Common myeloid progenitor, CD34-positive (primary cell): ENCODE results near the gene GNB1L.

ENCODE experiments used
- CTCF ChIA-PET: fragments of 350-600 bp; sonication (Branson Sonifier 250); formaldehyde crosslinking; loops from one replicate; lab custom pipeline; 2021; ENCODE audit warnings: antibody characterized with exemption; lab: Charles Lee
- POLR2A ChIA-PET: fragments of 350-600 bp; sonication (Branson Sonifier 250); formaldehyde crosslinking; loops from one replicate; lab custom pipeline; 2021; ENCODE audit warnings: antibody characterized with exemption; lab: Charles Lee
- DNase-seq, 3 donors: peaks; one replicate each; pipeline versions ENCODE4 v3.0.0 to v3.0.0-alpha.2; 2013
- H3K27ac ChIP-seq, 2 experiments: 1 replicate in 1 of 2; 2 replicates in 1 of 2; pipeline ENCODE4 v1.7.0; 2013; ENCODE audit warnings: inconsistent platforms in 2 of 2, low read length in 2 of 2, mild to moderate bottlenecking in 2 of 2, low read depth in 1 of 2, moderate library complexity in 1 of 2; ENCODE audit not compliant: severe bottlenecking in 2 of 2, insufficient read depth in 1 of 2, poor library complexity in 1 of 2
- H3K27me3 ChIP-seq, 5 experiments: replicated peaks in 2 of 5; 1 replicate in 3 of 5; 2 replicates in 2 of 5; pipeline versions ENCODE4 v1.6.1 to v1.7.0; 2013; ENCODE audit warnings: low read length in 4 of 5, mild to moderate bottlenecking in 2 of 5, moderate library complexity in 2 of 5, inconsistent platforms in 1 of 5; ENCODE audit not compliant: insufficient read depth in 5 of 5, control insufficient read depth in 4 of 5
- H3K36me3 ChIP-seq, 4 experiments: 1 replicate in 2 of 4; 2 replicates in 2 of 4; pipeline versions ENCODE4 v1.6.1 to v1.7.0; 2013; ENCODE audit warnings: low read length in 3 of 4, control low read depth in 1 of 4, mild to moderate bottlenecking in 1 of 4; ENCODE audit not compliant: control insufficient read depth in 4 of 4, insufficient read depth in 4 of 4
- H3K4me1 ChIP-seq, 4 experiments: 1 replicate in 3 of 4; 2 replicates in 1 of 4; pipeline versions ENCODE4 v1.6.1 to v1.7.1; 2013; ENCODE audit warnings: low read length in 3 of 4, mild to moderate bottlenecking in 3 of 4, control low read depth in 1 of 4, inconsistent platforms in 1 of 4, moderate library complexity in 1 of 4; ENCODE audit not compliant: control insufficient read depth in 4 of 4, insufficient read depth in 4 of 4; ENCODE audit errors: control extremely low read depth in 1 of 4
- H3K4me3 ChIP-seq, 7 experiments: 1 replicate in 4 of 7; 2 replicates in 3 of 7; pipeline versions ENCODE4 v1.5.1 to v1.7.0; 2013; ENCODE audit warnings: mild to moderate bottlenecking in 7 of 7, low read length in 6 of 7, moderate library complexity in 6 of 7, inconsistent platforms in 2 of 7, low read depth in 2 of 7, control low read depth in 1 of 7; ENCODE audit not compliant: insufficient read depth in 4 of 7, control insufficient read depth in 1 of 7; ENCODE audit errors: extremely low read depth in 1 of 7
- H3K9me3 ChIP-seq, 5 experiments: 1 replicate in 4 of 5; 2 replicates in 1 of 5; pipeline versions ENCODE4 v1.6.1 to v1.7.1; 2013; ENCODE audit warnings: low read length in 4 of 5, mild to moderate bottlenecking in 2 of 5, inconsistent platforms in 1 of 5, low read depth in 1 of 5, moderate library complexity in 1 of 5; ENCODE audit not compliant: control insufficient read depth in 4 of 5, insufficient read depth in 2 of 5; ENCODE audit errors: control extremely low read depth in 1 of 5
- WGBS: methylation state at CpG from one replicate; pipeline ENCODE4 v1.1.5; 2013; ENCODE audit not compliant: insufficient coverage; 5-methylcytosine and 5-hydroxymethylcytosine counted together

GNB1L gene

GRCh38 chr22:19738664-19739447 is 115.8 kb downstream of the GNB1L start:
- ChIA-PET CTCF (no interaction called here), POLR2A (no interaction called here)

GRCh38 chr22:19737846-19738663 is 116.6 kb downstream of the GNB1L start:
- CTCF ChIA-PET = no interaction called here
- no peaks in the 10 kb centered on the region for H3K36me3 ChIP-seq
- H3K4me3 ChIP-seq = no peak overlapping the region
- POLR2A ChIA-PET = no interaction called here
- H3K9me3 ChIP-seq = no peaks in the 10 kb centered on the region
- DNase-seq = no peak
- H3K27ac ChIP-seq = no peak overlapping the region
- H3K27me3 ChIP-seq = no peaks in the 10 kb centered on the region
- 96% methylated on average over 12 of the region's 17 CpGs for WGBS
- no peaks in the 10 kb centered on the region for H3K4me1 ChIP-seq

More at GRCh38 chr22:19738664-19739447, 115.8 kb downstream of the GNB1L start:
- Histone ChIP-seq H3K36me3 (no peaks in the 10 kb centered on the region), H3K4me1 (no peaks in the 10 kb centered on the region), H3K27me3 (no peaks in the 10 kb centered on the region), H3K27ac (no peak overlapping the region), H3K9me3 (no peaks in the 10 kb centered on the region), H3K4me3 (no peak overlapping the region)
- DNase-seq = no peak
- WGBS = 90% methylated on average over 28 of the region's 31 CpGs

GRCh38 chr22:19735665-19736510 is 118.8 kb downstream of the GNB1L start:
- Histone ChIP-seq H3K27ac (no peak overlapping the region), H3K36me3 (no peaks in the 10 kb centered on the region), H3K9me3 (no peaks in the 10 kb centered on the region), H3K27me3 (peaks cover 0 to 2% (median 0%) of the 10 kb centered on the region in 5 experiments), H3K4me1 (peaks cover 0 to 6% (median 3%) of the 10 kb centered on the region in 4 experiments), H3K4me3 (no peak overlapping the region)
- ChIA-PET CTCF (no interaction called here), POLR2A (no interaction called here)
- DNase-seq = no peak
- WGBS = 82% methylated on average over 19 of the region's 21 CpGs

- 95% methylated on average over 5 of the region's 5 CpGs for WGBS
- peaks cover 0 to 11% (median 8%) of the 10 kb centered on the region in 4 experiments for H3K4me1 ChIP-seq
- POLR2A ChIA-PET = no interaction called here
- CTCF ChIA-PET = no interaction called here
- H3K36me3 ChIP-seq = no peaks in the 10 kb centered on the region
- no peak overlapping the region for H3K4me3 ChIP-seq
- no peak overlapping the region for H3K27ac ChIP-seq
- peaks cover 0 to 2% (median 0%) of the 10 kb centered on the region in 5 experiments for H3K27me3 ChIP-seq
- DNase-seq = no peak
- H3K9me3 ChIP-seq = no peaks in the 10 kb centered on the region
Measured at GRCh38 chr22:19734837-19735382, 119.8 kb downstream of the GNB1L start.

- Histone ChIP-seq H3K27ac (no peak overlapping the region), H3K9me3 (no peaks in the 10 kb centered on the region), H3K4me1 (peaks cover 0 to 11% (median 8%) of the 10 kb centered on the region in 4 experiments), H3K4me3 (no peak overlapping the region), H3K36me3 (no peaks in the 10 kb centered on the region), H3K27me3 (peaks cover 0 to 2% (median 0%) of the 10 kb centered on the region in 5 experiments)
- whole genome bisulfite sequencing = 98% methylated on average over 5 of the region's 7 CpGs
- DNase-seq = no peak
- ChIA-PET POLR2A (no interaction called here), CTCF (interaction anchor here (6.4 kb wide), 1 partner anchor 179 kb away, joined by 86 read pairs; no protein-coding TSS in a partner anchor)
Measured at GRCh38 chr22:19734163-19734562, 120.5 kb downstream of the GNB1L start.

- DNase-seq = no peak
- no peak overlapping the region for H3K27ac ChIP-seq
- CTCF ChIA-PET = interaction anchor here (1.3 to 6.4 kb wide), 3 partner anchors 13 to 179 kb away, joined by 3 to 86 read pairs (median 21); no protein-coding TSS in a partner anchor
- no peaks in the 10 kb centered on the region for H3K9me3 ChIP-seq
- no peak overlapping the region for H3K4me3 ChIP-seq
- H3K36me3 ChIP-seq = no peaks in the 10 kb centered on the region
- POLR2A ChIA-PET = no interaction called here
- peaks cover 0 to 2% (median 0%) of the 10 kb centered on the region in 5 experiments for H3K27me3 ChIP-seq
- WGBS = 100% methylated on average over 2 of the region's 5 CpGs
- peaks cover 0 to 11% (median 8%) of the 10 kb centered on the region in 4 experiments for H3K4me1 ChIP-seq
Measured at GRCh38 chr22:19733755-19734154, 120.9 kb downstream of the GNB1L start.
